Measurements from ENCODE around the gene LSM2. TPM values are rescaled to one million over a fixed set of nuclear protein-coding genes. Genes with fewer than 3 reads are reported as not detected.
"Not testable (repeated sequence)": the region's sequence is repeated elsewhere in the genome, so short reads cannot be mapped to it uniquely, and the experiment has no call there.

Gene LSM2
- total RNA-seq, 1 donor from 2014 or later: 45.9 TPM

DNA sequence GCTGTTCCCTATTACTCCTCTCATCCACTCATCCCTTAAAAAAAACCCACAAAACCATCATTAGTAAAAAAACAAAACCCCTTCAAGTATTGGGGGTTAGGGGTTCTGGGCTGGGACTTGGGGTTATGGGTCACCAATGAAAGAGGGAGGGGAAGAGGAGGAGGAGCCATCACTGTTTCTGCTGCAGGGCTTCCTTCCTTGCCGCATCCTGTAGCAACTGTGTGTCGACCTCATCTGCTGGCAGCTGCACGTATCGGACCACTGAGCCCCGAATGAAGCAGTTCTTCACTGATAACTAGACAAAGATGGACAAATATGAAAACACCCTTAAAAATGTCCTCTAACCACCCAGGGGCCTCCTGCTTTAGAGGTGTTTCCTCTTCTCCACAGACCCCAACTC is 9.2 kb downstream of the LSM2 start:
- H3K4me3 ChIP-seq (ENCODE audit: low read length in 3 of 3): no peak overlapping the region
- no peaks in the 10 kb centered on the region for H3K27me3 ChIP-seq (ENCODE audit: control insufficient read depth in 3 of 3, insufficient read depth in 3 of 3, low read length in 3 of 3)
- no peaks in the 10 kb centered on the region for H3K9me3 ChIP-seq (ENCODE audit: control insufficient read depth in 3 of 3, low read length in 3 of 3)
- H3K36me3 ChIP-seq (ENCODE audit: control insufficient read depth in 3 of 3, insufficient read depth in 3 of 3, low read length in 3 of 3): peaks cover 3 to 5% (median 4%) of the 10 kb centered on the region in 3 donors
- H3K27ac ChIP-seq (ENCODE audit: low read depth, low read length): peak overlapping the region; percentile 37
- H3K9ac ChIP-seq (ENCODE audit: low read depth in 1 of 3, low read length in 3 of 3): peak overlapping the region in 1 of 3 donors; percentile 16
- H3K4me1 ChIP-seq (ENCODE audit: control insufficient read depth in 3 of 3, insufficient read depth in 3 of 3, low read length in 3 of 3): peaks cover 21 to 24% (median 23%) of the 10 kb centered on the region in 3 donors

DNA sequence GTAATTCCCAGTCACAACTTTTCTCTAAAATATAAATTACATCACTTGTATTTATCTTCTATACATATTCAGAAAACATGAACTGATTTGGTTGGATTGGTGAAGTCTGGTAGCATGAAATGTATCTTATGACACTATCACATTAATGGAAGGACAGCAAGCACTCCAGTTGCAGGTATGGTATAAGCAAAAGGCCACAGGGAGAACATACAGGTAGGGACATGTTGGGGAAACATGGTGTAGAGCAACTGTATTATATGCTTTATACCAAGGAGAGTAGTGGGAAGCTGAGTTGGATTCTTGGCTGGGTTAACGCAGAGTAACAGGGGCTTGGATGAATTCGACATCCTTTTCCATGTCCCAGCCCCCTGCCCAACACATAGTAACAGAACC is 9.8 kb downstream of the LSM2 start:
- Histone ChIP-seq H3K4me3 (ENCODE audit: low read length in 3 of 3) (no peak overlapping the region), H3K4me1 (ENCODE audit: control insufficient read depth in 3 of 3, insufficient read depth in 3 of 3, low read length in 3 of 3) (peaks cover 21 to 24% (median 23%) of the 10 kb centered on the region in 3 donors), H3K27me3 (ENCODE audit: control insufficient read depth in 3 of 3, insufficient read depth in 3 of 3, low read length in 3 of 3) (no peaks in the 10 kb centered on the region), H3K36me3 (ENCODE audit: control insufficient read depth in 3 of 3, insufficient read depth in 3 of 3, low read length in 3 of 3) (peaks cover 8 to 11% (median 9%) of the 10 kb centered on the region in 3 donors), H3K9me3 (ENCODE audit: control insufficient read depth in 3 of 3, low read length in 3 of 3) (no peaks in the 10 kb centered on the region), H3K27ac (ENCODE audit: low read depth, low read length) (peak overlapping the region; percentile 37), H3K9ac (ENCODE audit: low read depth in 1 of 3, low read length in 3 of 3) (no peak overlapping the region)

DNA sequence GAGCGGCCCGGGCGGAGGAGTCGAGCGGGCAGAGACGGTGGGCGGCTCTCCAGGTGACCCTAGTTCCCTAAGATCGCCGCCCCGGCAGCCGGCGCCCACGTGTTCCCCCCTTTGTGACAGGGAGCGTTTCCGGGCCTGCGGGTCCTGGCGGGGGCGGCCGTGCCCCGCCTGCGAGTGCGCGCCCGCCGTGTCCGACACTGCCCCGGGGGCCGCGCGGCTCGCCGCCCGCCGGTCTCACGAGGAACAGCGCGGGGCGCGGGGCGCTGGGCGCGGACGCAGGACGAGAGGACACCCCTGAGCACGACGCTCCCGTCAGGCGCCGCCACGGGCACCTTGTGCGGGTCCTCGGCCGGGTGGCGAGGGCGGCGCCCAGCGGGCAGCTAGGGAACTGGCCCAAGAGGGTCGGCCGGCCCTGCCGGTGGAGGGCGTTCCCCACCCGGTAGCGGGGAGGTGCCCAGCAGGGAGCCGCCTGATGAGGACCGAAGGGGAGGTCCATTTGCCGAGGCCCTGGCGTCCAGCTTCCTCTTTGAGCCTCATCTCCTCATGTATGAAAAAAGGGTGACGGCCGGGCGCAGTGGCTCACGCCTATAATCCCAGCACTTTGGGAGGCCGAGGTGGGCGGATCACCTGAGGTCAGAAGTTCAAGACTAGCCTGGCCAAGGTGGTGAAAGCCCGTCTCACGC is 11.0 kb downstream of the LSM2 start, which contains the start of gene VARS1:
VARS1 (minus strand) TSS at position 137 of the 683 bp plus-strand sequence. CDS start 535 bp downstream, outside the sequence.
- Histone ChIP-seq H3K27me3 (ENCODE audit: control insufficient read depth in 3 of 3, insufficient read depth in 3 of 3, low read length in 3 of 3) (no peaks in the 10 kb centered on the region), H3K9me3 (ENCODE audit: control insufficient read depth in 3 of 3, low read length in 3 of 3) (no peaks in the 10 kb centered on the region), H3K4me1 (ENCODE audit: control insufficient read depth in 3 of 3, insufficient read depth in 3 of 3, low read length in 3 of 3) (peaks cover 21 to 24% (median 23%) of the 10 kb centered on the region in 3 donors), H3K4me3 (ENCODE audit: low read length in 3 of 3) (peak within 1 kb of the TSS; percentile 92 to 96 (median 94)), H3K9ac (ENCODE audit: low read depth in 1 of 3, low read length in 3 of 3) (peak within 1 kb of the TSS; percentile 98 to 99 (median 98)), H3K36me3 (ENCODE audit: control insufficient read depth in 3 of 3, insufficient read depth in 3 of 3, low read length in 3 of 3) (peaks cover 15 to 18% (median 16%) of the 10 kb centered on the region in 3 donors), H3K27ac (ENCODE audit: low read depth, low read length) (peak within 1 kb of the TSS; percentile 97)

DNA sequence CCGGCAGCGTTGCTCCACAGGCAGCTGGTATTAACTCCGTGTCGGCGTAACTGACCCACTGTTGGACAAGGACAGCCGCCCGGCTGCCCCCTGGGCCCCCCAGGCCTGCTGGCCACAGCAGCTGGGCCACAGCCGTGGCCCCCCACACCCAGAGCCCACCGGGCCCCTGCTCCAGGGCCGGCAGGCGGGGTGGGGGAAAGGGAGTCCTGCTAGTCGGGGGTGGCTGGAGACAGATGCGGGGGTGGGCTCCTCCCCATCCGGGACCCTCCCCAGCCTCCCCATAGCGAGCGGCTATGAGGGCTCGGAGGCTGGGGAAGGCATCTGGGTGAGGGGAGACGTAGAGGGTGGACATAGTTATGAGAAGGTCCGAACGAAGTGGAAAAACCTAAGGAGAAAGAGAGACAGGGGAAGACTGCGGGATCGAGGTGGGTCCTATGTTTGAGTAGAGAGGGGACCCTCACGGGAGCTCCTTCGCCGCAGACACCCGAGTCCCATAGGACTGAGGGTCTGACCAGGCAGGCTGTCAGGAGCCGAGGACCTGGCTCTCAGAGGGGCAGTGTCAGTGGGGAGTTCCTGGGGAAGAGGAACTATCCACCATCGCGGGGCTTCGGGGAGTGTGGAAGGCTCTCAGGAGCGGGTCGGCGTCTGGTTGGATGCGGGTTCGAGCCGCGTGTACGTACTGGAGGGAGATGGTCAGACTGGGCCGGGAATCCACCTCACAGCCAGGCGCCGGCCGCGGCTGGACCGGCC is 11.7 kb downstream of the LSM2 start:
- H3K9me3 ChIP-seq (ENCODE audit: control insufficient read depth in 3 of 3, low read length in 3 of 3): no peaks in the 10 kb centered on the region
- H3K4me3 ChIP-seq (ENCODE audit: low read length in 3 of 3): peak overlapping the region; percentile 92 to 96 (median 94)
- peaks cover 15 to 18% (median 16%) of the 10 kb centered on the region in 3 donors for H3K36me3 ChIP-seq (ENCODE audit: control insufficient read depth in 3 of 3, insufficient read depth in 3 of 3, low read length in 3 of 3)
- H3K27me3 ChIP-seq (ENCODE audit: control insufficient read depth in 3 of 3, insufficient read depth in 3 of 3, low read length in 3 of 3): no peaks in the 10 kb centered on the region
- H3K27ac ChIP-seq (ENCODE audit: low read depth, low read length): peak overlapping the region; percentile 97
- peaks cover 21 to 24% (median 23%) of the 10 kb centered on the region in 3 donors for H3K4me1 ChIP-seq (ENCODE audit: control insufficient read depth in 3 of 3, insufficient read depth in 3 of 3, low read length in 3 of 3)
- H3K9ac ChIP-seq (ENCODE audit: low read depth in 1 of 3, low read length in 3 of 3): peak overlapping the region; percentile 98 to 99 (median 98)

DNA sequence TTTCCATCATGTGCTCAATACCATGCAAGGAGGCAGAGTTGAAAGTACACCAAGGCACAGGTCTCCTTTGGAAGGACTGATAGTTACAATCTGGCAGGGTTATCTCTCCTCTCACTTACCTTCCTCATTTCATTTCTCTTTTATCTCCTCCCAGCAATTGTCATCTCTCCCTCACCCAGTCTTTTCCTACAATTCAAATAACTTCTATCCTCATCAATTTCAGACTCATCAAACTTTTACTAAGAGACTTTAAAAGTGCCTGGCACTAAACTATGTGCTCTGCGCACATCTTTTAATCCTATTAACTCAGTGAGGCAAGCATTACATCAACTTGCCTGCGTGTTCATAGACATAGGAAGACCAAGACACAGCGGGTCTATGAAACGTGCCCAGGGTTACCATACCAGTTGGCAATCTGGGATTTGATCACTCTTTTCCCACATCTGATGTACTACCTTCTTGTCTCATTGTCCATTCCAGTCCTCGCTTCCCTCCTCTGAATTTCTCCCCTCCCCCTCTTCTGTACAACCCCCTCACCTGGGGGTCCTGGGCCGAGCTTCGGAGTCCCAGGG is 12.4 kb downstream of the LSM2 start:
- Histone ChIP-seq H3K4me1 (ENCODE audit: control insufficient read depth in 3 of 3, insufficient read depth in 3 of 3, low read length in 3 of 3) (peaks cover 21 to 25% (median 23%) of the 10 kb centered on the region in 3 donors), H3K4me3 (ENCODE audit: low read length in 3 of 3) (peak overlapping the region; percentile 92 to 96 (median 94)), H3K9ac (ENCODE audit: low read depth in 1 of 3, low read length in 3 of 3) (peak overlapping the region; percentile 98 to 99 (median 98)), H3K9me3 (ENCODE audit: control insufficient read depth in 3 of 3, low read length in 3 of 3) (no peaks in the 10 kb centered on the region), H3K27me3 (ENCODE audit: control insufficient read depth in 3 of 3, insufficient read depth in 3 of 3, low read length in 3 of 3) (no peaks in the 10 kb centered on the region), H3K27ac (ENCODE audit: low read depth, low read length) (peak overlapping the region; percentile 97), H3K36me3 (ENCODE audit: control insufficient read depth in 3 of 3, insufficient read depth in 3 of 3, low read length in 3 of 3) (peaks cover 17 to 18% (median 18%) of the 10 kb centered on the region in 3 donors)

DNA sequence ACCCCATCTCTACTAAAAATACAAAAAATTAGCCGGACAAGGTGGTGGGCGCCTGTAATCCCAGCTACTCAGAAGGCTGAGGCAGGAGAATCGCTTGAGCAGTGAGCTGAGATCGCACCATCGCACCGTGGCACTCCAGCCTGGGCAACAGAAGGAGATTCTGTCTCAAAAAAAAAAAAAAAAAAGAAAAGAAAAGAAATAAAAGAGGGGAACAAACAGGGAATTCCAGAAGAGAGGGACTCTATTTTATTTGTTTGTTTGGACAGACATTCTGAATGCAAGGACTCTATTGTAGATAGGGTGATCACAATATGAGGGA is 12.9 kb downstream of the LSM2 start:
- peaks cover 17 to 23% (median 21%) of the 10 kb centered on the region in 3 donors for H3K4me1 ChIP-seq (ENCODE audit: control insufficient read depth in 3 of 3, insufficient read depth in 3 of 3, low read length in 3 of 3)
- not testable (repeated sequence) for H3K27ac ChIP-seq (ENCODE audit: low read depth, low read length); H3K9me3 ChIP-seq (ENCODE audit: control insufficient read depth in 3 of 3, low read length in 3 of 3); H3K9ac ChIP-seq (ENCODE audit: low read depth in 1 of 3, low read length in 3 of 3); H3K27me3 ChIP-seq (ENCODE audit: control insufficient read depth in 3 of 3, insufficient read depth in 3 of 3, low read length in 3 of 3); H3K4me3 ChIP-seq (ENCODE audit: low read length in 3 of 3)
- peaks cover 18 to 20% (median 20%) of the 10 kb centered on the region in 3 donors for H3K36me3 ChIP-seq (ENCODE audit: control insufficient read depth in 3 of 3, insufficient read depth in 3 of 3, low read length in 3 of 3)

DNA sequence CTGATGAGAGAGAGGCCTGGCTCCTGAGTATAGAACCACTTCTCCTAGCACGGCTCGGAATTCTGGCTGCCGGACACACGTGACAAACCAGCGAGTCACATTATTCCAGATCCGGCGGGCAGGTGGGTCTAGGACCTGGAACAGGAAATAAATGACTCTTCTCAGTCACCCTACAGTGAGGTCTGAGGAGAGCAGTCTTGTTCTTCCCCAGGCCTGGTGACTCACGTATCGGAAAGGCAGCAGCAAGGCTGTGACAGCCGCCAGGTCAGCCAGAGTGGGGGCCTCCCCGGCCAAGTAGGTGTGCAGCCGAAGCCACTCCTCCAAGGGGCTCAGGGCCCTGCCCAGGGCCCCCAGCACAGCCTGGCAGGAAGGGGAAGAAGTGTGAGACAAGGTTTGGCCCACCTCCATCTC is 14.0 kb downstream of the LSM2 start:
- H3K36me3 ChIP-seq (ENCODE audit: control insufficient read depth in 3 of 3, insufficient read depth in 3 of 3, low read length in 3 of 3): peaks cover 18 to 20% (median 20%) of the 10 kb centered on the region in 3 donors
- H3K4me1 ChIP-seq (ENCODE audit: control insufficient read depth in 3 of 3, insufficient read depth in 3 of 3, low read length in 3 of 3): peaks cover 16 to 21% (median 18%) of the 10 kb centered on the region in 3 donors
- H3K9me3 ChIP-seq (ENCODE audit: control insufficient read depth in 3 of 3, low read length in 3 of 3): no peaks in the 10 kb centered on the region
- H3K9ac ChIP-seq (ENCODE audit: low read depth in 1 of 3, low read length in 3 of 3): no peak overlapping the region
- no peak overlapping the region for H3K4me3 ChIP-seq (ENCODE audit: low read length in 3 of 3)
- no peak overlapping the region for H3K27ac ChIP-seq (ENCODE audit: low read depth, low read length)
- no peaks in the 10 kb centered on the region for H3K27me3 ChIP-seq (ENCODE audit: control insufficient read depth in 3 of 3, insufficient read depth in 3 of 3, low read length in 3 of 3)

DNA sequence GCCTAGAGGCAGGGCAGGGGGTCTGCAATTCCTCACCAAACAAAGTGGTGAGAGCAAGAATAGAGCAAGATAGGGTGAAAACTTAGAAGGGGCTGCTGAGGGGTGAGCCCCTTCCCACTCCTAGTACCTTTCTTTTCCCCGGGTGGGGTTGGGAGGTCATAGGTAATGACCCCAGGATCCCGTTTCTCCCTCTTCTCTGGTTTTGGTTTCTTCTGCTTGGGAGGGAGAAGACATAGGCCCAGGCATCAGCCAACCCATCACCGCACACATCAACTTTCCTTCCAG is 14.7 kb downstream of the LSM2 start:
- H3K36me3 ChIP-seq (ENCODE audit: control insufficient read depth in 3 of 3, insufficient read depth in 3 of 3, low read length in 3 of 3): peaks cover 15 to 20% (median 17%) of the 10 kb centered on the region in 3 donors
- no peaks in the 10 kb centered on the region for H3K9me3 ChIP-seq (ENCODE audit: control insufficient read depth in 3 of 3, low read length in 3 of 3)
- no peak overlapping the region for H3K9ac ChIP-seq (ENCODE audit: low read depth in 1 of 3, low read length in 3 of 3)
- no peaks in the 10 kb centered on the region for H3K27me3 ChIP-seq (ENCODE audit: control insufficient read depth in 3 of 3, insufficient read depth in 3 of 3, low read length in 3 of 3)
- H3K27ac ChIP-seq (ENCODE audit: low read depth, low read length): no peak overlapping the region
- peaks cover 14 to 21% (median 18%) of the 10 kb centered on the region in 3 donors for H3K4me1 ChIP-seq (ENCODE audit: control insufficient read depth in 3 of 3, insufficient read depth in 3 of 3, low read length in 3 of 3)
- H3K4me3 ChIP-seq (ENCODE audit: low read length in 3 of 3): no peak overlapping the region

DNA sequence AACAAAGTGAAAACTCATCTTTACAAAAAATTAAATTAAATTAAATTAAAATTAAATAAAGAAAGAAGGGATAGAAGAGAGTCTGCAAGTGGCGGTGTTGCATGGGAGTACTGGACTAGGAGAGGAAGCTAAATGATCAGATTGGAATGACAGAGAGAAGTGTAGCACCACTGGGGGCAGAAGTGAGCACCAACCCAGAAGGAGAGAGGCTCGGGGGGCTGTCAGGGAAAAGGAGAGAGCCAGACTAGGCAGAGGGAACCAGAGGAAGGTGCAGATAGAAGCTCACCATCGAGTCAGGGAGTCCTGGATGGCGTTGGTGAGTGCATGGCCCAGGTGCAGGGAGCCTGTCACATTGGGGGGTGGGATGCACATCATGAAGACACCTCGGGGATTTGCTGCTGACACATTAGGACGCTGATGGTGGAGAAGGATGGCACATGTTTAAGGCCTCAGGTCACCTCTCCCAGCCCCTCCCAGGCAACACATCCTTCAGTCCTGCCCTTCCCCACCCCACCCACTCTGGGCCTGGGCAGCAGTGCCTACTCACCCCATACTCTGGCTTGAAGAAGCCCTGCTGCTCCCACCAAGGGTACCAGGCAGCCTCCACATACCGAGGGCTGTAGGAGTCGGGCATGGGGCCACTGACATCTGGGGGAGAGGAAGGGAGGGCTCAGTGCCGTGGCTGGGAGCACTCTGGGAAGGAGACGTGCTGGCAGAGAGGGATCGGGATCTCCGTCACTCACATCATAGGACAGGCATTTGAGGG is 15.3 kb downstream of the LSM2 start:
- Histone ChIP-seq H3K27ac (ENCODE audit: low read depth, low read length) (no peak overlapping the region), H3K36me3 (ENCODE audit: control insufficient read depth in 3 of 3, insufficient read depth in 3 of 3, low read length in 3 of 3) (peaks cover 13 to 20% (median 17%) of the 10 kb centered on the region in 3 donors), H3K4me3 (ENCODE audit: low read length in 3 of 3) (no peak overlapping the region), H3K9ac (ENCODE audit: low read depth in 1 of 3, low read length in 3 of 3) (no peak overlapping the region), H3K9me3 (ENCODE audit: control insufficient read depth in 3 of 3, low read length in 3 of 3) (no peaks in the 10 kb centered on the region), H3K4me1 (ENCODE audit: control insufficient read depth in 3 of 3, insufficient read depth in 3 of 3, low read length in 3 of 3) (peaks cover 14 to 21% (median 18%) of the 10 kb centered on the region in 3 donors), H3K27me3 (ENCODE audit: control insufficient read depth in 3 of 3, insufficient read depth in 3 of 3, low read length in 3 of 3) (no peaks in the 10 kb centered on the region)
